ENCODE results near the gene ZNF407.
A peak's percentile ranks its signal among the peaks of the same experiment; 100 is the strongest.

ZNF407 gene

DNA sequence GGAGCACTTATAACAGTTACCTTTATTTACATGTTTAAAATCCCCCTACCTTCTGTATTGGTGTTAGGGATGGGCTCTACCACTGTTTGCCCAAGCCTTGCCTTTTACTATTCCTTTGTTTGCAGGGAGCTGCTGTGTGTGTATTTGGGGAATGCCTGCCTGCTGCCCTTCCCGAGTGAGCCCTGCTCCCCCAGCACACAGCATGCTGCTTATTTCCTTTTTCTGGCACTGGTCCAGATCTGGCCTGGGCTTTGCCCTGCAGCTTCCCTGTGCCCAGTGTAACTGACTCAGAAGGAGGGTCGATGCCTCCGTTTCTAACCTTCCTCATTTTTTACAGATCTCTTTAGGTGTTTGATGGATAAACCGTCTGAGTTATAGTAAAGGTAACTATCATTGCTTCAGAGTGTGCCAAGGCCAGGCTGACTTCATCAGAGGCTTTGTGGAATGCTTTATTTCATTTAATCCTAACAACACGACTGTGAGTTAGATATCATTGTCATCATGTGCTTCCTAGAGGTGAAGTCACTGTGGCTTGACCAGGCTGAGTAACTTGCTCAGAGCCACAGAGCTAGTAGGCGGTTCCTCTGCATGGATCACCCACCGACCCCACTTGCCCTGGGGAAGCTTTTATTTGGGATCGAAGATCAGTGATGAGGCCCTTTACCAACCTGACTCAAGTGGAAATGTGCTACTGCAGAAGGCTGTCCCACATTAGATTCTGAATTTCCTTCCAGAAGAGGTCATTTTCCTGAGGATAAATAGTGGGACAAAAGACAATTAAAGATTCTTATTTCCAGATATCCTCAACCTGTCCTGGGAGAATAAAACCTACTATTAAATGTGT, 238.8 kb downstream of the ZNF407 start:
- DNase-seq = no peak

DNA sequence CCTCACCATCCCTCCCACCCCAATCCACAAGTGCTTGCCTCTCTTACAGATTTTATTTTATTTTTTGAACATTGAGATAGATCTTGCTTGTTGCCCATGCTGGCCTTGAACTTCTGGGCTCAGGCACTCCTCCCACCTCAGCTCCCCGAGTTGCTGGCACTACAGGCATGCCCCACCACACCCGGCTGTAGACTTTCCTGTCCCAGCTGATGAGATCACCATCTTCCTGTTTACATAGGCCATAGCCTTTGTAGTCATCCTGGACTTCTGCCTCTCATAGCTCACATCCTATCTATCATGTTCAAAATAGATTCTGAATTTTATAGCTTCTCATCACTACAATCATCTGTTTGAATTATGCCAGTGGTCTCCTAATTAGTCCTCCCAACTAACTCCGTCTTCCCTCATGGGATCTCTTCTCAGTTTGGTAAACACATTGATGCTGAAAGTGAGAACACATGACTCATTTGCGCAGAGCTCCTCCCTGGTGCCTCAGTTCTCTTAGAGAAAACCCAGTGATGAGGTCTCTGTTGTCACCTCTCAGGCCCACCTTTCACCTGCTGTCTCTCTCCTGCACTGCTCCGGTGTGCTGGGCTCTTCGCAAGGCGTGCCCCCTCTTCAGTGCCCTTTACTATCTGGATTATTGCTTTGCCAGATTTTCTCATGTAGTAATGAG, 243.0 kb downstream of the ZNF407 start:
- no peak for DNase-seq

DNA sequence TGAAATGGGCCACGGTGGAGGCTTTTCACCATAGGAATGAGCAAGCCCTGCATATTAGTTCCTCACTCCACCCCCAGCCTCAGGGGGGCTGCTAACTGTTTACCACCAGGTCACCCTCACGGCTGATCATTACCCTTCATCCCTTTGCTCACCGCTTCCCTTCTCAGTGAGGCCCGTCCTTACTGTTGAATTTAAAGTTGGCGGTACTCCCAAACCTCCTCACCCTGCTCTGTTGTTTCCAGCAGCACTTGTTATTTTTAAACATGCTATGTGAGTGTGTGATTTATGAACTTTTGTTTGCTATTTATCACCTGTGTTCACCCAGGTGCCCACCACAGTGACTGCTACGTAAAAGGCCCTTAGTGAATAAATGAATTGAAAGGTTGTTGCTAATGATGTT, 243.6 kb downstream of the ZNF407 start:
- DNase-seq = no peak

DNA sequence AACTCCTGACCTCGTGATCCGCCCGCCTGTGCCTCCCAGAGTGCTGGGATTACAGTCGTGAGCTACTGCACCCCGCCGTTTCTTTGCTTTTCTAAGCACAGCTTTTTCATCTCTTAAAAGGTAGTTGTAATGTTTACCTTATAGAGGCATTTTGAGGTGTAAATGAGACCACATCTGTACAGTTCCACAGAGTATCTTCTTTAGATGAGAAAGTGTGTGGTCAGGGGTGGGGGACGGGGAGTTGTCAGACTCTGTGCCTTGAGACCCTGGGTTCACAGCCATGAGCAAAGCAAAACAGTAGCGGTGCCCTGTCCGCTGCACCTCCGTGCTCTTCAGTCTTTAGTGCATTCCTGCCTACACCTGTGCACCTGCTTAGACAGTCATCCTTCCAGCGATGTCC, 251.6 kb downstream of the ZNF407 start:
- DNase-seq = no peak

DNA sequence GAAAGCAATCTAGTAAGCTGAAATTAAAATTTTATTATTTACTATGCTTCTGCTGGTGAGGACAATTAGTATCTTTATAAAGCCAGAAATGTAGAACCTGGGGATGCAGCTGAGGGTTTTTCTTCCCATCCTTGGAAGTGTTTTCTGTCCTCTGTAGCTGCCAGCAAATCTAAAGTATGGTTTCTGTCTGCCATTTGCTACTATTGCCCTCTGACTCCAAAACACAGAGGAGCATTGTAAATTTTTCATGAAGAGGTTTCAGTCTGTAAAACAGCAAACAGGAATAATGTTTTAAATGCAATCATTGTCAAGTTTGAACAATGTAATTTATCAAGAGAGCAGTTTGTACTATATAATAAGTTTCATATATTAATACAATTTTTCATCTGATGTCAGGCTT, 258.8 kb downstream of the ZNF407 start:
- DNase-seq = no peak

DNA sequence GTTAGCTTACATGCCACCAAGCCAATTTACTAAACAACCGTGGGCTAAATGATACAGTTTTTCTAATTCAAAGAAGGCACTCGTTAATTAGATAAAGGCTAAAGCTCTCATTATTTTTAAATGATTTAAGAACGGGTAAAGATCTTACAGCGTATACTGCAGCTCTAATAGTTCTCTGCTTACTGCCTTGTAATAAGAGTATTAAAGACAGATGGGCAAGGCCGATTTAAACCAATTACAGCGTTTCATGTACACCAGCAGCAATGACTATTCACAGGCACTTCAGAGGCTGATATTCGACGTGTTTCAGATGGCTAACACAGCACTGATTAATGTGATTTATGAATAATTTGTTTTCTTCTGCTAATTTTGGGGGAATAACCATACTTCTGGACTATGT, 259.3 kb downstream of the ZNF407 start:
- no peak for DNase-seq

DNA sequence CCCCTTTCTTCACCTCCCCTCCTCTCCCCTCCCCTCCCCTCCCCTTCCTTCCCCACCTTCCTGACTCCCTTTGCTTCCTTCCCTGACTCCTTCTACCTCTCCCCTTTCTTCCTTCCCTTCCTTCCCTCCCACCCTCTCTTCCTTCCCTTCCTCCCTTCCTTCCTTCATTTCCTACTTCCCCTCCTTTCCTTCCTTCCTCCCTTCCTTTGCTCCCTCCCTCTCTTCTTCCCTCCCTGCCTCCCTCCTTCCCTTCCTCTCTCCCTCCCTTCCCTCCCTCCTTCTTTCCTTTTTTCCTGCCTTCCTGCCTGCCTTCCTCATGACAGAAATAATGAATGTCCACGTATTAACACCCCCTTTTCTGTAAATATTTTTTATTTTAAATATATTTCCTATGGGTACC, 260.2 kb downstream of the ZNF407 start:
- no peak for DNase-seq

DNA sequence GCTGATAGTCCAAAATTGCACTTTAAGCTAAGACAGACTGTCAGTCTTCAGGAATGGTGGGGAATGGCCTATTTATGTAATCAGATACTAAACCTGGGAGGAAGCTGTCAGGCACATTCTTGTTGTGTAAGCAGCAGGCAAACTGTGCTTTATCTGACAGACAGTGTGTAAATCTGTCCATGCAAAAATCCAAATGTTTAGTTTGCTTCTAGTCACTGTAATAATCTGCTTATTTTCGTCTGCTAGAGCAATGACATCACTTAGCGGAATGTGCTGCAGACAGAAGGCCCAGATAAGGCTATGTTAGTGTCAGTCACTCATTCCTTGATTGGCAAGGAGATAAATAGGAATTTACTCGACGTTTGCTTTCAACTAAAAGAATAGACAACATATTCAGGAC, 263.5 kb downstream of the ZNF407 start:
- DNase-seq = no peak

DNA sequence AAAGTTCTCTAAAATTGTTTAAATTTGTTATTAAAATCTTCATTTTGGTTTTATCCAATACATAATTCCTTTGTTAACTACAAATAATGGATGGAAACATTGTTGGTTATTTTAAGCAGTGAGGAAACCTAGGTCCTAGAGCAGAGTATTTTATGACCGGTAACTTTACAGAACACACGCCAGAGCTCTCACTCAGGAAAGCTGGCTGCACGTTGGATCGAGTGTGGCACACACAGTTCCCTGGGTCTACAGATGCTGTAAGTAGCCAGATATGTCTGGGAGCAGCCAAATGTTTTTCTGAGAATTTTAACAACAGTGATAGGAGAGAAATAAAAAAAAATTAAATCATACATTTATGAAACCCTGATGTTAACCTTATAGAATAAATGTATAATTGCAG, 264.4 kb downstream of the ZNF407 start:
- no peak for DNase-seq

DNA sequence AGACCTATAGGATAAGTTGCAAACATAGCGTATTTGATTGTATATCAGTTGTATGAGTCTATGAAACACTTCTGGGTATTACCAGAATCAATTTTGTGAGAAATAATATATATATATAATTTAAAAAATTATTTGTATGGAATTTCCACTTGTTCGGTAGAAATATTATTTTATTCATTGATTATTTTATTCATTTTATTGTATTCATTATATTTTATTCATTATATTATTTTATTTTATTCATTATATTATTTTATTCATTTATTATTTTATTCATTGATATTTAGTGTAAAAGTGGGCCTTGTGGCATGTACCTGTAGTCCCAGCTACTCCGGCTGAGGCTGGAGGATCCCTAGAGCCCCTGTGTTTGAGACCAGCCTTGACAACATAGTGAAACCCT, 268.9 kb downstream of the ZNF407 start:
- no peak for DNase-seq

DNA sequence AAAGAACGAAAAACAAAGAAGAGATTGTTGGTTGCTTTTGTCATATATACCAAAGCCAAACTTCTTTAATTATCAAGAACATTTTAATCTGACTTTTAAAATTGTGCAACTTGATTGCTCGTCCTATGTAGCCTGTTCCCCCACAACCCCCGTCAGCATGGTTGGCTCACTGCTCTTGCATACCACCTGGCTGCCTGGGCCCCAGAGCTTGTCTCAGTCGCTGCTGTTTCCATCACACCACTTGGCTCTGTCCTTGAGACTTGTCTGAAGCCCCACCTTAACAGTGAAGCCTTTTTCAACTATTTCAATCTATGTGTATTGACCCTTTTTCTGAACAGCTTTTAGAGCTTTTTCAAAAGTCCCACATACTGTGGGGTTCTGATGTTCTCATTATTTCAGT, 270.8 kb downstream of the ZNF407 start:
- DNase-seq = no peak

DNA sequence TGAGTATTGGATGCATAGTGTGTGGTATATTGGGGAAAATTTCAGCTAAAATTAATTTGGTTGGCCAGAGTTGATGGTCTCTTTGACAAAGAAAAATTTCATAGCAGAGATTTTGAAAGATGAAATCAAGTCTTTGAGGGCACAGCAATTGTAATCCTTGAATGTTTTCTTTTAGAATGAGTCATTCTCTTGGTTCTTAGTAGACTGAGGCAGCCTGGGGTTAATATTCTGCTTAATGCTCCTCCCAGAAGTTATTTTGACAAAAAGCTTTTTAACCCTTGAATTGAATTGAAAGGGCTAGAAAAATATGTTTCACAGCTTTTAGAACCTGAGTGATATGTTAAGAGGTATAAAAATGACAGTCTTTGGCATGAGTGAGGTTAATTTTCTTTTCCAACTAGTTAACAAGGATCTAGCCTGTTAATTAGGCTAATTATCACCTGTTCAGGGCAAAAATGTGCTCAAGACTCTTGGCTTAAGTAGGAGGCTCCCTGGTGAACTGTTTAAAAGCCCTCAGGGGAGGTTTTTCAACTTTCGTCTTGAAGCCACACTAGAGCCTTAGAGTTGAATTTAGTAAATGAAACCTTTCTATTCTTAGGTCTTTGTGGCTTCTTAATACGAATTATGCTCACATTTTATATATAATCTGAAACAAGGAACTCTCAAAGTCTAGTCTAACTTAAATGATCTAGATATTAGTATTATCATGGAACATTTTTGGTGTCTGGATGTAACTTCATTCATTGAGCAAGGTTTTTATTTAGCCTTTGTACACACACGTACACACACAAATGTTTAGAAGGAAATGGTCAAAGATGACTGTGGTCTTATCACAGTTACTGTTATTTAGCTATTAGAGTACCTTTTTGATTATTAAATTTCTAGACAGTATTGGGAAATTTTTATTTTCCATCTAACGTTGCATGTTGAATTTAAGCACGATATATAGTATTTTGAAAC, 272.5 kb downstream of the ZNF407 start:
- no peak for DNase-seq

DNA sequence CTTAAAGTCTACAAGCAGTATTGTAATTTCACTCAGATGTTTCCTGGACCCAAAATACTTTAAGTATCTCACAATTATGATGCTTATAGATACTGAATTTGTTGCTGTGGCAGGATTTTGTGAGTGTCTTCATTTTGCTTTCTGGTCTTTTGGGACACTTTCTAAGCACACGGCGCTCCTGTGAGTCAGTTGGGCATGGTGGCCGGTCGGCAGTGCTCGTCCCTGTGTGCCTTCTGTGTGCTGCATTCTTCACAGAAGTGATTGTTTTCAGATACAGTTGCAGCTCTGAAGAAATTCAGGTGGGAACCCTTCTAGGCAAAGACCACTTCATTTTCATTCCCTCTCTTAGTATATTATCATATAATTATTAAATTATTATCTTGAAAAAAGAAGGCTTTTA, 273.3 kb downstream of the ZNF407 start:
- no peak for DNase-seq

DNA sequence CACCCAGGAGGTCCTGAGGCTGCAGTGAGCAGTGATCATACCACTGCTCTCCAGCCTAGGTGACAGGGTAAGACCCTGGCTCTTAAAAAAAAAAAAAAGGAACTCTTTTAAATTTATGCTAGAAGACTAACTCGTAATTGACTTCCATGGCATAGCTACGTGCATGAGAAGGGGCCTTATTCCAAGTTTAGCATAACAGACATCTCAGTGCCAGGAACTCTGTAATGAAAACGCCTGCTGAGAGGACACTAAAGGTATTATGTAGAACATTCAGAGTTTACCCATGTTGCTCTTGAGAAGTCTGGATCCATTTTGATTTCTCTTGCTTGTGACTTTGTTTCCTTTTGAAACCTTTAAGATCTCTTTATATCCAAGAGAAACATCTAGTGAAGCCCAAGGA, 276.0 kb downstream of the ZNF407 start:
- DNase-seq = no peak

DNA sequence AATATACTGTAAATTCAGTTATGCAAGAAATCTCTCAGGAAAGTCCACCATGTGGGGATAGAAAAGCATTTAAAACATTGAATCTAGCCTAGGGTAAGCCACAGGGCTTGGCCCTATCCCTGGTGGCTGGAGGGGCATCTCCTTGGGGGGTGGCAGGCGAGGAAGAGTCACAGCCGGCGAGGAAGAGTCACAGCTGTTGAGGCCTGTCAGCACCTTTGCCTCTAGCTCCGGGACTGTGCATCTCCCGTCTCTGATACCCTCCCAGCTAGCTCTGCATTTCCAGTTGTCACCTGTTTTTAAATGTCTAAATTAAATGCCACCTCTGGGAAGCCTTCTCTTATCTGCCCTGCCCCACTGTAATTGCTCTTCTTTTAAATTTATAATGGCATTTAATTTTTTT, 276.7 kb downstream of the ZNF407 start:
- DNase-seq = no peak

DNA sequence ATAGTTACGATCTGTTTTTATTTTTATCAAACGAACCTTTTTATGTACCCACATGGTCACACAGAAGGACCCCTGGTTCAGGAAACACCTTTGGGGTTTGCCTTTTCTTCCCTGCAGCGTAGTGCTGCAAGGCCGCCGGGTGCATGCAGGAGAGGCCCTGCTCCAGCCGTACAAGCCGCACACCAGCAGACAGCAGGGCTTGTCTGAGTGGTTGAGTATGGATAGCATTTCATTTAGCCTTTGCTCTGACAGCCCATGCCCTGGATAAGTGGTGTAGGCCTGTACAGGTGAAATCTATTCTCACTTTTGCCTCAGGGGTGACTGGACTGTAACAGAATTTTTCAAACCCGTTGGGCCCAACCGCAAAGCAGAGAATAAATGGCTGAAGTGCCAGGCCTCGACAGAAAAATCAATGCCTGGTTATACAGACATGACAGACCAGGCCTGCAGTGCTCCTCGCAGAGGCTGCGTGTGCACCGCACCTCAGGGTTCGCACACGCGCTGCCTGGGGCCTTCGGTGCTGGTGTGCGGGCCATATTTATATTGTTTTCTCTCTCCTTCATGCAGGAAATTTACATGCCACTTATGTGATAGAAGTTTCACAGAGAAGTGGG, 279.1 kb downstream of the ZNF407 start:
- no peak for DNase-seq

DNA sequence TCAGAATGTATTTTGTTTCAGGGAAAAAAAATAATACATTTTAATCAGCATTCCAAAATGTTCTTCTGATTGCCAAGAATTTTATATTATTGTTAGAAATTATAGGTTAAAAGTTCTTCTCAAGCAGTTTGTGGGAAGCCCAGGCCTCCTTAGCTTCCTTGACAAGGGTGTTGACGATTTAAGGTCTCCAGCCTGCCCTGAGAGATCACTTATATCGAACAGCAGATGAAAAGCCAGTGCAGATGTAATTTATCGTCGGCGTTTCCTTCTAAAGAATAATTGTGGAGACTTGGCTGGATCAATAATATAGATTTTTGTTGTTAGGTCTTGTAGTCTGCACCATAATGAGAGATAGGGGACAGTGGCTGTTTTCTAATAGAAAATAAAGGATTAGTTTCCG, 280.6 kb downstream of the ZNF407 start:
- no peak for DNase-seq

DNA sequence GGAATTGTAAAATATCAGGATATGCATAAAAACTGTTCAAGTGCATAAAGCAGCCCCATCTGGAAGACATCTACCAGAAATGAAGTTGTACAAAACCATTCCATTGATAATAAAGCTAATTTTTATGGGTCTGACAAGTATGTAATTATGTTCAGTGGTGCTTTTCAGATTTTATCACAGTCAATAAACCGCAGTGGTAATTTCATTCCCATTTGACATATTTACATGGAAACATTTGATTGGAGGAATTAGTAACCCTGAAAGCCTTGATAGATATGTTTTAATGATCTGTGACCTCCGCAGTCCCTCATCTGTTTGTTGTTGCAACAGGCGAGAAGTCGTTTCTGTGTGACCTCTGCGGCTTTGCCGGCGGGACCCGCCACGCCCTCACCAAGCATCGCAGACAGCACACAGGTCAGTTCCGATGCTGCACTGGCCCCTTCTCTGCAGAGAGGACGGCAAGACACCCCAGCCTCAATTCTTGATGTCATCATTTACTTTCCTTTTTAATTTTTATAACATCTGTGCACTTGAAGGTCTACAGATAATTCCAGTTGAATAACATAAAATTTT, 283.1 kb downstream of the ZNF407 start:
- DNase-seq = no peak

DNA sequence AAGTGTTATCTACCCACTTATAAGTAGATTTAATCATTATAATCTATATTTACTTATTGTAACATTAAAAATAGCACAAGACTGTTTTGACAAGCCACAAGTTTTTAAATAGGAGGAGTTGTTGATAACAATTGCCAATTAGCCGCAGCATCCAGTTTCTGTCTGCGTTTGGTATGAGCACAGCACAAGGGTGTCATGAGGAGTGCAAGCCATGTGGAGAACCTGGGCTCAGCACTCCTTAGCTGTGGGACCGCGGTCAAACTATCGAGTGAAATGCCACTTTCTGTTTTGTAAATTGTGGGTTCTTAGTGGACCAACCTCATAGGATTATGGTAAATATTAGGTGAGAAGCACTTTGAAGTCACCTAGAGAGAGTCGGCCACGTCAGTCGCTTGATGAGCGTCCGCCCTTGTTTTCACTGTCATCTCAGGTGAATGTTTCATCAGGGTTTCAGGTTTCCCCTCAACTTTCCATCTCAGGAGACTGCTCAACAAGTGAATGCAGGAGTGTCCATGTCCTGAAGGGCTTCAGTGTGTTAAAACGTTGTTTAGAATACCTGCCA, 294.5 kb downstream of the ZNF407 start:
- no peak for DNase-seq

DNA sequence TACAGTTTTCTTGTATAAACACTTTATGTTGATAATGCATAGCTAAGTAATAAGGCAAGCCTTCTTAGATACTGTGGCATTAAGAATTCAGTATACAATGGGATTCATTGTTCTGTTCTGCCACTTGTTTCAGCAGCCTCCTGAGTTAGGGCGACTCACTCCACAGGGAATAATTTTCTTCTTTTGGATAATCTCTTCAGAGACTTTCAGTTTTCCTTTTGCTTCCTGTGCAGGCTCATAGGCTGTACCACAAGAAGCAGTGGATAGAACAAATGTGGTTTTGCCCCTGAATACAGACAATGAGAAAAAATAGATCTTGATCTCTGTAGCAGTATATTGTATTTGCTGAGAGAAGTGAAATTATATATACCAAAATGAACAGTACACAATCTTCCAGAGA, 298.0 kb downstream of the ZNF407 start:
- no peak for DNase-seq

DNA sequence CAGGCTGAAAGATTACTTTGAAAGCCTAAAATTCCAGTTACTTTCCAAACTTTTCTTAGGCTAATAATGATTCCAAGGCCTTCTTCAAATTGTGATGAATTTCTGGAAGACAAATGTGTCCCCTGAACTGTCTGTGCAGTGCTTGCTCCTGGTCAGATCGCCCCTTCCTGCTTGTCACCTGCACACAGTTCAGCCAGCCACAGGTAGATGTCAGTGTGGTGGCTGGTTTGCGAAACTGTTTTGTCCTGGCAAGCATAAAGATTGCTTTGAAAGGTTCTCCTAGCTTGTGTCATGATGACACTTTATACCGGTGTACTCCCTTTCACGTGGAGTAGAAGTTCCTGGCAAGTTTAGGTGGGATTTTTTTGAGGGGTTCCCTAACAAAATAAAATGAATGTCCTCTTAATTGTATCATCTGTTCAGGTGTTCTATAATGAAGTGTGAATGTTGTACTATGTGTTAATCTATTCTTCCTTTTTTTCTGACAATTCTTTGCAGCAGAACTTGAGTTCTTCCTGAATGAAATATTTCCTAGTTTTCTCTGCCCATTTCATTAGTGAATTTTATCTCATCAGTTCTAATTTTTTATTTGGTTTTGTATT, 298.8 kb downstream of the ZNF407 start:
- peak; percentile 41 for DNase-seq
